Erythroblast (primary cell): ENCODE results near the gene PPP1R12B.

Experiments
- GATA1 ChIP-seq: IDR thresholded peaks from 2 replicates; pipeline ENCODE4 v1.6.1; 2011; ENCODE audit warnings: low read depth, mild to moderate bottlenecking, control low read depth, low read length, moderate library complexity
- POLR2A ChIP-seq: IDR thresholded peaks from 2 replicates; pipeline ENCODE4 v1.6.1; 2011; ENCODE audit warnings: mild to moderate bottlenecking, low read length

- TF ChIP-seq POLR2A (no peak), GATA1 (no peak)
Observed at GRCh38 chr1:202624088-202624780, 275.7 kb downstream of the PPP1R12B start.
